Measurements from ENCODE around the gene HAPLN2.
A peak's percentile ranks its signal among the peaks of the same experiment; 100 is the strongest.

HAPLN2 gene

GRCh38 chr1:156645056-156645455, 25.8 kb downstream of the HAPLN2 start:
- DNase-seq (ENCODE audit: low spot score), result no peak

DNA sequence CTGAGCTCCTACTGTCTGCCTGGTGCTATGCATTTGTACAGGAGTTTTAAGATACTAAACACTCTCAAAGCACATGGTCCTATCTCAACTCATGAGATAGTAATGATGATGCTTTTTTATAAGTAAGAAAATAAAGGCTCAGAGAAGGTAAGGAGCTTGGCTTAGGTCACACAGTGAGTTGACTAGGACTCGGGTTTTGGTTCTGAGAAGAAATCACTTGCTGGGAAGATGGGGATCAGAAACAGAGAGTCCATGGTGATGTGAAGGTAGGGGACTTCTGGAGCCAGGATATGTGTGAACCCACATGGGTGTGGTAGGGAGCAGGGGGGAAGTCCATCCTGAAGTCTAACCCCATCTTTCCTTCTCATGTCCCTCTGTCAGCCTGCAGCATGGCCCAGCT, 26.5 kb downstream of the HAPLN2 start:
- DNase-seq (ENCODE audit: low spot score), result no peak

DNA sequence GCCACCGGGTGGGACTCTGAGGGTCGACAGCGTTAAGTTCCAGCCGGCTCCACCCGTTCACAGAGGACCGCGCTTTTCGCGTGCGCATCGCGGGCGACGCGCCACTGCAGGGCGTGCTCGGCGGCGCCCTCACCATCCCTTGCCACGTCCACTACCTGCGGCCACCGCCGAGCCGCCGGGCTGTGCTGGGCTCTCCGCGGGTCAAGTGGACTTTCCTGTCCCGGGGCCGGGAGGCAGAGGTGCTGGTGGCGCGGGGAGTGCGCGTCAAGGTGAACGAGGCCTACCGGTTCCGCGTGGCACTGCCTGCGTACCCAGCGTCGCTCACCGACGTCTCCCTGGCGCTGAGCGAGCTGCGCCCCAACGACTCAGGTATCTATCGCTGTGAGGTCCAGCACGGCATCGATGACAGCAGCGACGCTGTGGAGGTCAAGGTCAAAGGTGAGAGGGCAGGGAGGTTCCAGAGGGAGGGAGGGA, 27.6 kb downstream of the HAPLN2 start:
- DNase-seq (ENCODE audit: low spot score), result no peak

- DNase-seq (ENCODE audit: low spot score), result no peak
These were observed 28.1 kb downstream of the HAPLN2 start for GRCh38 chr1:156647351-156647750.

- DNase-seq (ENCODE audit: low spot score), result no peak
These were observed 29.3 kb downstream of the HAPLN2 start for GRCh38 chr1:156648496-156648895.

GRCh38 chr1:156648951-156649350, 29.7 kb downstream of the HAPLN2 start:
- no peak for DNase-seq (ENCODE audit: low spot score)

DNA sequence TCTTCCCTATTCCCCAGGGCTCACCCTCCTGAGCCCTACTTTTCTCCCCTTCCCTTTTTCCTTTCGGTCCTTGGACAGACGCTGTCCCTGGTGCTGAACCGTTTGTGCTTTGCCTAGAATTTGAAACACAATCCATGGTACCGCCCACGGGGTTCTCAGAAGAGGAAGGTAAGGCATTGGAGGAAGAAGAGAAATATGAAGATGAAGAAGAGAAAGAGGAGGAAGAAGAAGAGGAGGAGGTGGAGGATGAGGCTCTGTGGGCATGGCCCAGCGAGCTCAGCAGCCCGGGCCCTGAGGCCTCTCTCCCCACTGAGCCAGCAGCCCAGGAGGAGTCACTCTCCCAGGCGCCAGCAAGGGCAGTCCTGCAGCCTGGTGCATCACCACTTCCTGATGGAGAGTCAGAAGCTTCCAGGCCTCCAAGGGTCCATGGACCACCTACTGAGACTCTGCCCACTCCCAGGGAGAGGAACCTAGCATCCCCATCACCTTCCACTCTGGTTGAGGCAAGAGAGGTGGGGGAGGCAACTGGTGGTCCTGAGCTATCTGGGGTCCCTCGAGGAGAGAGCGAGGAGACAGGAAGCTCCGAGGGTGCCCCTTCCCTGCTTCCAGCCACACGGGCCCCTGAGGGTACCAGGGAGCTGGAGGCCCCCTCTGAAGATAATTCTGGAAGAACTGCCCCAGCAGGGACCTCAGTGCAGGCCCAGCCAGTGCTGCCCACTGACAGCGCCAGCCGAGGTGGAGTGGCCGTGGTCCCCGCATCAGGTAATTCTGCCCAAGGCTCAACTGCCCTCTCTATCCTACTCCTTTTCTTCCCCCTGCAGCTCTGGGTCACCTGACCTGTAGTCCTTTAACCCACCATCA, 33.1 kb downstream of the HAPLN2 start:
- no peak for DNase-seq (ENCODE audit: low spot score)

DNA sequence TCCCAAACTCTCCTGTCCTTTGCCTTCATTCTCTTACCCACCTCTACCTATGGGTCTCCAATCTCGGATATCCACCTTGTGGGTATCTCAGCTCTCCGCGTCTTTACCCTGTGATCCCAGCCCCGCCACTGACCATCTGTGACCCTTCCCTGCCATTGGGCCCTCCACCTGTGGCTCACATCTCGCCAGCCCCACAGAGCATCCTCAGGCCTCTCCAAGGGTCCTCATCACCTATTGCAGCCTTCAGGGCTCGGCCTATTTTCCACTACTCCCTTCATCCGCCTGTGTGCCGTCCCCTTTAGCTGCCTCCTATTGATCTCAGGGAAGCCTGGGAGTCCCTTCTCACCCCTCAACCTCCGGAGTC, 33.8 kb downstream of the HAPLN2 start:
- no peak for DNase-seq (ENCODE audit: low spot score)

- no peak for DNase-seq (ENCODE audit: low spot score)
These were observed 35.5 kb downstream of the HAPLN2 start for GRCh38 chr1:156654700-156655099.

DNA sequence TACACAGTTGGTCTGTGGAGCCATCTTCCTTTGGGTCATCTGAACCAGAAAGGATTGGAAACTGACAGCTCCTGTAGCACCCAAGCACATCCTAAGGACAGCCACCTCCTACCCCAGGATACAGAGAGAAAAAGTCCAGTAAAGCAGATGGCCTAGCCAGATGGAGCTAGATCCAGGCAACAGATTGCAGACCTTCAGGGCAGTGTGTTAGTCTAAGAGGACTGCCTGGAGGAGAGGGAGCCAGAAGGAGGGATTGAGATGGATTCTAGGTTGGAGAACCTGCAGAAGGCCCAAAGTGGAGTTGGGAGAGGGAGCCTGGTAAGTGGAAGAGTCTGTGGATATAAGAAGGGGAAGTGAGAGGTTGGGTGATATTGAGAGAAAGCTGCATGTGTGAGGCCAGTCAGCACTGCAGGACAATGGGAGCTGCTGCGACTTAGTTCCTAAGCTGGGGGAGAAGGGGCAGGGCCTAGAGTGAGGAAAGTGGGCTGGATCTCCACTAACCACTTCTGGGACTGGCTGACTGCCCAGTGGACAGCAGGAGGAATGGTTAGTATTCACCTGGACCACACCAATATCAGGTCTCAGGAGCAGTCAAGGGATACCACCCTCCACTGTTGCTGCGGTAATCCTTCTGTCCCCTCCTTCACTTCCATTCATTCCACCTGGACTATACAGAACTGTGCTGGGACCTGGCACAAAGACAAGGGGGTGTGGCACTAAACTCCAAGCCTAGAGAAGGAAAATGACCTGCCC, 36.1 kb downstream of the HAPLN2 start:
- no peak for DNase-seq (ENCODE audit: low spot score)

- no peak for DNase-seq (ENCODE audit: low spot score)
These were observed 36.8 kb downstream of the HAPLN2 start for GRCh38 chr1:156655904-156656516.

- DNase-seq (ENCODE audit: low spot score), result peak; percentile 81
These were observed 37.9 kb downstream of the HAPLN2 start for GRCh38 chr1:156656806-156657740.

DNA sequence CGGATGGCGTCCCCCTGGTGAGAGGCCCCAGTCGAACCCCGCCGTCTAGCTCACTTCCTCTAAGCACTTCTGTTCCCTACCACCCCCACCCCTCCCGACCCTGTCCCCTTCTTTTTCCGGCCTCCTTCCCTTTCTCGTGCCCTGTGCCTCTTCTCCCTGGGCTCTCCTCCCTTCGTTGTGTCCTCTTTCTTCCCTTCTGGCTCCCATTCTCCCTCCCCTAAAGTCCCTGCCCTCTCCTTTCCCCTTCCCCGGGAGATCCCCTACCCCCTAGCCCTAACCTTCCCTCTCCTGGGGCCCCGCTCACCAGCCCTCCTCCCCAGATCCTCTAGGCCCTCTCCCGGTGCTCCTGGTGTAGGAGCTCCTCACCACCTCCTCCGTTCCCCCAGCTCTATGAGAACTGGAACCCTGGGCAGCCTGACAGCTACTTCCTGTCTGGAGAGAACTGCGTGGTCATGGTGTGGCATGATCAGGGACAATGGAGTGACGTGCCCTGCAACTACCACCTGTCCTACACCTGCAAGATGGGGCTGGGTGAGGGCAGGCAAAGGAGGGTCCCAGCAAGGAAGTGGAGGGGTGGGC, 38.6 kb downstream of the HAPLN2 start:
- no peak for DNase-seq (ENCODE audit: low spot score)

DNA sequence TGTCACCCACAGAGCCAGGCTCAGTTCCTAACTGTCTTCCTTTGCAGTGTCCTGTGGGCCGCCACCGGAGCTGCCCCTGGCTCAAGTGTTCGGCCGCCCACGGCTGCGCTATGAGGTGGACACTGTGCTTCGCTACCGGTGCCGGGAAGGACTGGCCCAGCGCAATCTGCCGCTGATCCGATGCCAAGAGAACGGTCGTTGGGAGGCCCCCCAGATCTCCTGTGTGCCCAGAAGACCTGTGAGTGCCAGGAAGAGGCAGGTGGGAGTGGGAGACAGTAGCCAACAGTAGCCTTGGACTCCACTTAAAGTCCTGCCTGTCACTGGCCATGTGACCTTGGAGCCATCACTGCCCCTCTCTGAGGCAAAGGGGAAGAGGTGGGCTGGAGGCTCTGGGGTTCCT, 39.3 kb downstream of the HAPLN2 start:
- no peak for DNase-seq (ENCODE audit: low spot score)

GRCh38 chr1:156658945-156659574, 39.8 kb downstream of the HAPLN2 start:
- DNase-seq (ENCODE audit: low spot score), result no peak

GRCh38 chr1:156659661-156659987, 40.4 kb downstream of the HAPLN2 start:
- no peak for DNase-seq (ENCODE audit: low spot score)

DNA sequence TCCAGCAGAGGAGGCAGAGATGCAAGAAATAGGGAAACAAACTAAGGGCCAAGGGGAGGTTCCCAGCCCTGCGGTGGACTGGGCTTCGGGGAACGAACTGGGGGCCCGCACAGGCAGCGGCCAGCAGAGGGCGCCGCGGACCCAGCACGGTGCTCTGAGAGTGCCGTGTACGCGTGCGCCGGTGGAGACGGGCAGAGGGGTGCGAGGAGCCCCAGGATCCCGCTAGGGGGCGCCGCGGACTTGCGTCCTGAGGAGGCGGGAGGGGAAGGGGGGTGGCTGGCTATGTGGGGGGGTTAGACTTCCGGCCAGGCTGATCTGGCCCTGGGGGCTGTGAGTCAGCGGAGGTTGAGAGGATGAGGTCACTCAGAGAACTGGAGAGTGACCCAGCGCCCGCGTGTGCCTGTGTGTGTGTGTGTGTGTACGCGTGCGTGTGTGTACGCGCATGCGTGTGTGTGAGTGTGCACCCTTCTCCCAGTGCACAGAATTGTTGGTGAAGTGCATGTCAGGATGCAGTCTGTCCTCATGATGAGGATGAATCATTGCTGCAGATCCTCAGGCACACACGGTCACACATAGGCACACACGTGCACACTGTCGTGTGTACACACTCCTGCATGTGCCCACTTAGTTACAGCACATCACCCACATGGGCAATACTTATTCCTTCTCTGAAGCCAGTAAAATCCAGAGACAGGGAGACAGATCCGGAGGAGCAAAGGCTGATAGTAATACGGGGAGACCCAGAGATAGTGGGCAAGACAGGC, 41.0 kb downstream of the HAPLN2 start:
- peak; percentile 94 for DNase-seq (ENCODE audit: low spot score)

- no peak for DNase-seq (ENCODE audit: low spot score)
These were observed 41.5 kb downstream of the HAPLN2 start for GRCh38 chr1:156660752-156661112.

- DNase-seq (ENCODE audit: low spot score), result peak; percentile 89
These were observed 43.0 kb downstream of the HAPLN2 start for GRCh38 chr1:156662005-156662799.

- DNase-seq (ENCODE audit: low spot score), result no peak
These were observed 43.5 kb downstream of the HAPLN2 start for GRCh38 chr1:156662800-156663055.

Data from Ammon's horn (tissue), 1 donor.